ENCODE results near the gene SRGAP3. TPM values are rescaled to one million over a fixed set of nuclear protein-coding genes. Genes with fewer than 3 reads are reported as not detected.
"Not testable (repeated sequence)": the region's sequence is repeated elsewhere in the genome, so short reads cannot be mapped to it uniquely, and the experiment has no call there.

The SRGAP3 gene
- total RNA-seq (2014; rRNA removed; shearing (Covaris generic)) = 0.77 and 5.9 TPM in 2 replicates

- peak; percentile 94 for DNase-seq (ENCODE audit: low spot score)
Measured at GRCh38 chr3:9249273-9250192, at the start of gene SRGAP3. Gene SRGAP3, minus strand, starts transcription at chr3:9249646. Its CDS starts 695 bp downstream, at chr3:9248951.

DNA sequence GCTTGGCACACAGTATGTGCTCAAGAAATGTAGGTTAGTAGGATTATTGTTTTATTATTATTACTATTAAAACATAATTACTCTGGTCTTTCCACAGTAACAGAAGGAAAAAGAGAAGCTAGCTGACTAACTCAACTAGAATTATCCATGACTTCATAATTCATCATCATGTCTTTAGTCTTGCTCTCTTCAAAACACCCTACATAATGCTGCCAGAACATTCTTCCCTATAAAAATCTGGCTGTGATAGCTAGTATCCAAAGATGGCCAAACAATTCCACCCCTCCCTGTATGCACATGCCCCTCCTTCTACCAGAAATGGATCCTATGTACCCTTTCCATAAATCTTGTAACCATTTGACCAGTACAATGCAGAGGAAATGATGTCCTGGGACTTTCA, 48.8 kb upstream of the SRGAP3 start:
- no peak for DNase-seq (ENCODE audit: low spot score)

DNA sequence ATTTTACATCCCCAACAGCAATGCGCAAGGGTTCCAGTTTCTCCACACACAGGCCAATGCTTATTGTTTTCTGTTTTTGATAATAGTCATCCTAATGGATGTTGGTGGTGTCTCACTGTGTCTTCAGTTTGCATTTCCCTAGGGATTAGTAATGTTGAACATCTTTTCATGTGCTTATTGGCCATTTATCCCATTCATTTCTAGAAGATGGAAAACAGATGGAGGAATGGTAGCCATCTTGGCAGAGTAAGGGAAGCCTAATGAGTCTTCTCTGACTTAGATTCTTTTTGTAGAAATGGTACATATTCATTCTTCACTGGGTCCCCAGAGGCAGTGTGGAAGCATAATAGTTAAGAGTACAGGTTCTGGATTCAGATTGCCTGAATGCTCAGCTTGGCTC, 46.8 kb upstream of the SRGAP3 start:
- no peak for DNase-seq (ENCODE audit: low spot score)

GRCh38 chr3:9295007-9295406, 45.6 kb upstream of the SRGAP3 start:
- DNase-seq (ENCODE audit: low spot score) = no peak

GRCh38 chr3:9293953-9294352, 44.5 kb upstream of the SRGAP3 start:
- not testable (repeated sequence) for DNase-seq (ENCODE audit: low spot score)

- no peak for DNase-seq (ENCODE audit: low spot score)
Measured at GRCh38 chr3:9293076-9293475, 43.6 kb upstream of the SRGAP3 start.

GRCh38 chr3:9292516-9292915, 43.1 kb upstream of the SRGAP3 start:
- no peak for DNase-seq (ENCODE audit: low spot score)

DNA sequence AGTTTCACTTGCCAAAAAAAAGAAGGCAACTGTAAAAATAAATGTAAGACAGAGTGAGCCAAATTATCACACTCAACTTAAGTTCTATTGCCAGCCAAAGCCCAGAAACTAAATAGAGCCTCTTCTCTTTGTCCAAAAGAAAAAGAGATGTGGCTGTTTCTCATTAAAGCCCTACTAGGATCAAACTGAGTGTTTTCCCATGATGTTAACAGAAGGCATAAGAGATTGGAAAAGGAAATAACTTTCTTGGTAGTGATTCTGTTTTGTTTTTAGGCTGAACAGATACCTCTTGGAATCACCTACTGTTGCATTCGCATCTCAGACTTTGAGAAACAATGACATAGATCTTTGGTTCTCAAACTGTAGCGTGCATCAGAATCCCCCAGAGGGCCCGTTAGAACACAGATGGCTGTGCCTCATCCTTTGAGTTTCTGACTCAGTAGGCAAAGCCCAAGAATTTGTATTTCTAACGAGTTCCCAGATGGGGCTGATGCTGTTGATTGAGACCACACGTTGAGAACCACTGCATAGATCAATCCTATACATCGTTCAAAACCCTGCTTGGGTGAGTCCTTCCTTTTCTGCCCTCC, 42.5 kb upstream of the SRGAP3 start:
- DNase-seq (ENCODE audit: low spot score) = no peak

DNA sequence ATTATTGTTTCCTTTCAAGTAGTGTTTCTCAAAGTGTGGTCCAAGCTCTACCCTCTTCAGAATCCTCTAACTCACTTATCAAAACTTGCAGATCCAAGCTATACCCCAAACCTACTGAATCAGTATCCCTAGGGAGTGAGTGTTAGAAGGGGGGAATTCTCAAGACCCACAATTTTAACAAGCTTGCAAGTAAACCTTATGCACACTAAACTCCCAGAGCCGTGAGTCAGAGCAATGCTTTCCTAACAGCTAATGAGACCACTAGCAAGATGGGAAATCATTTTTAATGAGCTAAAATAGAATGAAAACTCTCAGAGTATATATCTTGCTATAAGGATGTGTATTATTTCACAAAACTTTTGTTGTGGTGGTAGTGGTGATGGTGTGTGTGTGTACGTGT, 41.1 kb upstream of the SRGAP3 start:
- DNase-seq (ENCODE audit: low spot score) = no peak

- DNase-seq (ENCODE audit: low spot score) = not testable (repeated sequence)
Measured at GRCh38 chr3:9281533-9281932, 32.1 kb upstream of the SRGAP3 start.

GRCh38 chr3:9280451-9281219, 31.2 kb upstream of the SRGAP3 start:
- DNase-seq (ENCODE audit: low spot score) = no peak

DNA sequence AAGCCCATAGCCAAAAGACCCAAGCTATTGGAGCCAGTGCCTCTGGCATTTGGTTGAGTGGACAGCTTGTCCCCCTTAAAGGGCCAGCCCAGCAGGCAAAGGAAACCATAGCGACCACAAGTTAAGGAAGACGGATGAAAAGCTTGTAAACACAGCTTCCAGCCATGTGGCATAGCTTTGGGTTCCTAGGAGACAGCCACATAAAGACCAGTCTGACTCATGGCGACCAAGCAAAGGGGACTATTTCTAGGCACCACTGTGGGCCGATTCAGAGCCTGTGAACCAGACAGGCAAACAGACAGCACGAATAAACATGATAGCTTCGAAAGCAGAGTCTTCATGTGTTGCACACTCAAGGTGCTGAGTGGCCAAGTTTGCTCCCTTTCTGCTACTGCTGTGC, 30.5 kb upstream of the SRGAP3 start:
- peak; percentile 36 for DNase-seq (ENCODE audit: low spot score)

GRCh38 chr3:9278498-9278897, 29.1 kb upstream of the SRGAP3 start:
- DNase-seq (ENCODE audit: low spot score) = no peak

GRCh38 chr3:9278085-9278484, 28.6 kb upstream of the SRGAP3 start:
- no peak for DNase-seq (ENCODE audit: low spot score)

DNA sequence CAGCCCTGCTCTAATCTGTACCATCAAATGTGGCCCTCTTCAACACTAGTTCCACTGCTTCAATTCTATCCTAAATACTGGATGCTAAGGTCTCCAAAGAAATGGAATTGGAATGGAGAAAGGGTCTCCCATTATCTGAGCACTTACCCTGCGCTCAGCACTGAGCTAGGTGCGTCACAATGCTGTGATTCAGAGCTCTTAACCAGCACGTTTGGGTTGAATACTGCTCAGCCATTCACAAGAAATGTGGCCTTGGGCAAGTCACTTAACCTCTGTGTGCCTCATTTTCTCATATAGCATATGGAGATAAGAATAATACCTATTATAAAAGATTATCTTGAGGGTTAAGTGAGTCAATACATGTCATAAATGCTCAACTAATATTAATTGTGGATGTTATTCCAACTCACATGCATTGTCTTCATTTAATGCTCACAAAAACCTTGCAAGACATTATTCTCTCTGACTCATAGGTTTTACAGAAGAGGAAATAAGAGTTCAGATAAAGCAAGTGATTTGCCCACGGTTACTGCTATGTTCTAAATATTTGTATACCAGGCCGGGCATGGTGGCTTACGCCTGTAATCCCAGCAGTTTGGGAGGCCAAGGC, 27.4 kb upstream of the SRGAP3 start:
- no peak for DNase-seq (ENCODE audit: low spot score)

DNA sequence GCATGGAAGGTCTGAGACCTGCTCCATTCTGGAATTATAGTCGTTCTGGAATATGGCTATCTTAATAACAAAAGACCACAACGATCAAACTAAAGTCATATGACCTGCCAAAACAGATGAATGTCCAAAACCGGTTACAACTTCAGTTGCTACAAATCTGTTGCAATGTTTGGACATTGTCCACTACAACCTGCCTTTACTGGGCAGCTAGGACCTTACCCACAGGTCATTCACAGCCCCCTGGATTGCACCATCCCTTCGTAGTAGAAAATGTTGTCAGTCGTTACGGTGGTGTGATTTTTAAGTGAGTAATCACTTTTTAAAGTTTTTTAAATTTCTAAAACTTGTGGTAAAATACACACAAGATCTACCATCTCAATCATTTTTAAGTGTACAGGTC, 22.5 kb upstream of the SRGAP3 start:
- no peak for DNase-seq (ENCODE audit: low spot score)

DNA sequence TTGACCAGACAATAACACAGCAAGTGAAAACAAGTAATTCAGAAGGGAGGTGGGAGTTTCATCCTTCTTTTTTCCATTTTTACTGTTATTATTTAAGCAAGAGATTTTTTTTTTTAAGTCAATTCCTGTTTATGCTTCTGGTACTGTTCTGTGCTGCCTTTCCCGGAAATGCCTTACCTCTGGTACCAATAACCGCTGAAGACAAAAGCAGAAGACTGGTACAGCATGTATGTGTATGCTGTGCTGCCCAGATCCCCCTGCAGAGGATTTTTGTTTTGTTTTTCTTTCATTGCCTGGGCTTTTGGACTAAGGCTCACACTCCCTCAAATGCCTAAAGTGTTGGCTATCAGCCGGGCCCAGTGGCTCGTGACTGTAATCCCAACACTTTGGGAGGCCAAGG, 21.3 kb upstream of the SRGAP3 start:
- no peak for DNase-seq (ENCODE audit: low spot score)

GRCh38 chr3:9266716-9267115, 17.3 kb upstream of the SRGAP3 start:
- DNase-seq (ENCODE audit: low spot score) = no peak

DNA sequence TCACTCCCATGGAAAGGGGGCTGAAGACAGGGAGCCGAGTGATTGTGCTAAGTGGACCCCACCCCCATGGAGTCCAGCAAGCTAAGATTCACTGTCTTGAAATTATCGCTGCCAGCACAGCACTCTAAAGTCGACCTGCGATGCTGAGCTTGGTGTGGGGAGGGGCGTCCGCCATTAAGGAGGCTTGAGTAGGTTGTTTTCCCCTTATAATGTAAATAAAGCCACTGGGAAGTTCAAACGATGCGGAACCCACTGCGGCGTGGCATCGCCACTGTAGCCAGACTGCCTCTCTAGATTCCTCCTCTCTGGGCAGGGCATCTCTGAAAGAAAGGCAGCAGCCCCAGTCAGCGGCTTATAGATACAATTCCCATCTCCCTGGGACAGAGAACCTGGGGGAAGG, 10.9 kb upstream of the SRGAP3 start:
- no peak for DNase-seq (ENCODE audit: low spot score)

DNA sequence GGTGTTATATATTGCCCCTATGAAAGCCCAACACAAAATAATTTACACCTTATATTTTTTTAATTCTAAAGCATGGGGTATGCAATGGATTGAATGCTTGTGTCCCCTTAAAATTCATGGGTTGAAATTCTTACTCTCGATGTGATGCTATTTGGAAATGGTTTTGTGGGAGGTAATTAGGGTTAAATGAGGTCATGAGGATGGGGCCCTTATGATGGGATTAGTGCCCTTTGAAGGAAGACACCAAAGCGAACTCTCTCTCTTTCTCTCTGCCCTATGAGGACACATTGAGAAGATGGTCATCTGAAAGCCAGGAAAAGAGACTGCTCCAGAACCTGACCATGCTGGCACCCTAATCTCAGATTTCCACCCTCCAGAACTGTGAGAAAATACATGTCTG, 7.6 kb upstream of the SRGAP3 start:
- DNase-seq (ENCODE audit: low spot score) = no peak

- DNase-seq (ENCODE audit: low spot score) = no peak
Measured at GRCh38 chr3:9255976-9256375, 6.5 kb upstream of the SRGAP3 start.

GRCh38 chr3:9254764-9255163, 5.3 kb upstream of the SRGAP3 start:
- DNase-seq (ENCODE audit: low spot score) = no peak

Data from A172 (cell line).